Stimulated activated memory B cell treated with anti-CD40 and anti-IgM and Interleukin-4, amounts not matched to agents 10 μg/mL and 1 μg/mL and 100 μg/mL, for 72 hours (primary cell): Measurements from ENCODE around the gene ZIK1.

Source experiments
- ATAC-seq: fragments of 150-1000 bp; cut with Tn5 transposase; 2 replicates; pipeline ENCODE4 v1.10.0; 2021
- H3K27ac Mint-ChIP-seq: one replicate; pipeline ENCODE4 v1.8.0; 2022; ENCODE audit warnings: mild to moderate bottlenecking, mixed read lengths
- H3K27me3 Mint-ChIP-seq: one replicate; pipeline ENCODE4 v1.8.0; 2022; ENCODE audit warnings: mixed read lengths
- H3K36me3 Mint-ChIP-seq: one replicate; pipeline ENCODE4 v1.8.0; 2022; ENCODE audit warnings: mixed read lengths
- H3K4me1 Mint-ChIP-seq: one replicate; pipeline ENCODE4 v1.8.0; 2022; ENCODE audit warnings: mixed read lengths
- H3K4me3 Mint-ChIP-seq: one replicate; pipeline ENCODE4 v1.8.0; 2022; ENCODE audit warnings: mild to moderate bottlenecking, moderate library complexity, mixed read lengths
- H3K9me3 Mint-ChIP-seq: one replicate; pipeline ENCODE4 v1.8.0; 2022; ENCODE audit warnings: mixed read lengths

Gene ZIK1

DNA sequence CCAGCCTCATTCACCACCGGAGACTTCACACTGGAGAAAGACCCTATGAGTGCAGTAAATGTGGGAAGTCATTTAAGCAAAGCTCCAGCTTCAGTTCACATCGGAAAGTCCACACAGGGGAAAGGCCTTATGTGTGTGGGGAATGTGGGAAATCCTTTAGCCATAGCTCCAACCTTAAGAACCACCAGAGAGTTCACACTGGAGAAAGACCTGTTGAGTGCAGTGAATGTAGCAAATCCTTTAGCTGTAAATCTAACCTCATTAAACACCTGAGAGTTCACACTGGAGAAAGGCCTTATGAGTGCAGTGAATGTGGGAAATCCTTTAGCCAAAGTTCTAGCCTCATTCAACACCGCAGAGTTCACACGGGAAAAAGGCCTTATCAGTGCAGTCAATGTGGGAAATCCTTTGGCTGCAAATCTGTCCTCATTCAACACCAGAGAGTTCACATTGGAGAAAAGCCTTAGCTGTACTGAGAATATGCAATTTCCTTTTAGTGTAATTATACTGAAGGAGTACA lies 57.8 kb downstream of the ZIK1 start:
- Mint-ChIP-seq H3K4me1 (no peaks in the 10 kb centered on the region), H3K9me3 (peaks cover 26% of the 10 kb centered on the region), H3K27ac (no peak overlapping the region), H3K27me3 (no peaks in the 10 kb centered on the region), H3K36me3 (peaks cover 78% of the 10 kb centered on the region), H3K4me3 (no peak overlapping the region)
- no peak for ATAC-seq

DNA sequence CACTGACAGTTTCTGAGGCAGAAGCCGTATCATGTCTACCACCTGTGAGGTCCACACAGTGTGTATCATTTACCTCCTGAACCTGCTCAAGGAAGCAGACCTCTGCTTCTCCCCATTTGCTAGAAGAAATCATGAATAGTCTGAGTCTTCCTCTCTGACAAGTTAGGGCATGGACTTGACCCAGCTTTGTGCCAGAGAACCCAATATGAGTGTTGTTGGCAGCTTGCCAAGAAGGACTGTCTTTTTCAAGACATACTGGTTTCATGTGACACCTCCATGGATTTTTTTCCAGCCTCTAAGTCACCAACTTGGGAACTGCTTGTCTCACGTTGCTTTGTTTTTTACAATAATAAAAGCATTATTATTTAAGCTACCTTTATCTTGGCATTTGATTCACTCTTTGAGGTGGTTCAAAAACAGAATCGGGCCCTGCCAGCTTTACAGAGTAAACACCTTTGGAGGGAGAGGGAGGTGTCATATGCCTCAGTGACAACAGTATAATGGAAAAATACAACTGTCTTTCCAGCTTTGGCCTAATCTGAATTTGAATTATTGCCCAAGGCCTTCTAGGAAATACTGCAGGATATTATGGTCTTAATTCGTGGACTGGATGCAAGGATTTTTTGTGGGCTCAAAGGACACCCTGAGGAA lies 58.6 kb downstream of the ZIK1 start:
- Mint-ChIP-seq H3K36me3 (peaks cover 71% of the 10 kb centered on the region), H3K27me3 (no peaks in the 10 kb centered on the region), H3K4me3 (no peak overlapping the region), H3K9me3 (peaks cover 22% of the 10 kb centered on the region), H3K27ac (no peak overlapping the region), H3K4me1 (no peaks in the 10 kb centered on the region)
- ATAC-seq: no peak
